ENCODE results near the gene DHRSX. TPM values are rescaled to one million over a fixed set of nuclear protein-coding genes. Genes with fewer than 3 reads are reported as not detected.
"Not testable (repeated sequence)": the region's sequence is repeated elsewhere in the genome, so short reads cannot be mapped to it uniquely, and the experiment has no call there.

The DHRSX gene
- total RNA-seq, 1 donor from 2014 or later: 25.1 TPM

GRCh38 chrX:2272337-2272736, 228.4 kb downstream of the DHRSX start:
- H3K27me3 Mint-ChIP-seq (ENCODE audit: low read depth): peaks cover 4% of the 10 kb centered on the region
- no peak for DNase-seq (ENCODE audit: low read depth, low spot score)
- H3K9me3 Mint-ChIP-seq: no peaks in the 10 kb centered on the region
- H3K4me3 Mint-ChIP-seq: no peak overlapping the region
- peaks cover 22% of the 10 kb centered on the region for H3K4me1 Mint-ChIP-seq
- no peak for TF ChIP-seq CTCF (conservative IDR thresholded peaks at IDR 0.05)
- H3K27ac Mint-ChIP-seq (ENCODE audit: unreplicated experiment): peak overlapping the region; percentile 12
- peaks cover 11% of the 10 kb centered on the region for H3K36me3 Mint-ChIP-seq (ENCODE audit: low read depth)

DNA sequence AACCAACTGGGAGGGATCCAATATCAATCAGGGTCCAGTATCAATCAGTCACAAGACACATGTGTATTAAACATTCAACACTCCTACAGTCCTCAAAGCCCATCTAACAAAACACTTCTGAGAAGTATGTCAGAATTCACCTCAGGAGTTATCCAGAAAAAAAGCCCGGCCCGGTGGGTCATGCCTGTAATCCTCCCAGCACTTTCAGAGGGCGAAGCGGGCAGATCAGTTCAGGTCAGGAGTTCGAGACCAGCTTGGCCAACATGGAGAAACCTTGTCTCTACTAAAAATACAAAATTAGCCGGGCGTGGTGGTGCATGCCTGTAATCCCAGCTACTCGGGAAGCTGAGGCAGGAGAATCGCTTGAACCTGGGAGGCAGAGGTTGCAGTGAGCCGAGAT, 229.2 kb downstream of the DHRSX start:
- not testable (repeated sequence) for H3K4me3 Mint-ChIP-seq; H3K27me3 Mint-ChIP-seq (ENCODE audit: low read depth); H3K27ac Mint-ChIP-seq (ENCODE audit: unreplicated experiment); H3K9me3 Mint-ChIP-seq; DNase-seq (ENCODE audit: low read depth, low spot score)
- H3K36me3 Mint-ChIP-seq (ENCODE audit: low read depth): peaks cover 11% of the 10 kb centered on the region
- peaks cover 22% of the 10 kb centered on the region for H3K4me1 Mint-ChIP-seq

DNA sequence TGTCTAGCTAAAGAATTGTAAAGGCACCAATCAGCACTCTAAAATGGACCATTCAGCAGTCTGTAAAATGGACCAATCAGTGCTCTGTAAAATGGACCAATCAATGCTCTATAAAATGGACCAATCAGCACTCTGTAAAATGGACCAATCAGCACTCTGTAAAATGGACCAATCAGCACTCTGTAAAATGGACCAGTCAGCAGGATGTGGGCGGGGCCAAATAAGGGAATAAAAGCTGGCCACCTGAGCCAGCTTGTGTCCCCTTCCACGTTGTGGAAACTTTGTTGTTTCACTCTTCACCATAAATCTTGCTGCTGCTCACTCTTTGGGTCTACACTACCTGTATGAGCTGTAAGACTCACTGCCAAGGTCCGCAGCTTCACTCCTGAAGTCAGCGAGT, 230.0 kb downstream of the DHRSX start:
- H3K36me3 Mint-ChIP-seq (ENCODE audit: low read depth); H3K27me3 Mint-ChIP-seq (ENCODE audit: low read depth); H3K4me3 Mint-ChIP-seq; H3K9me3 Mint-ChIP-seq; H3K27ac Mint-ChIP-seq (ENCODE audit: unreplicated experiment); DNase-seq (ENCODE audit: low read depth, low spot score): not testable (repeated sequence)
- peaks cover 22% of the 10 kb centered on the region for H3K4me1 Mint-ChIP-seq

GRCh38 chrX:2267890-2268289, 232.9 kb downstream of the DHRSX start:
- no peak for TF ChIP-seq CTCF (conservative IDR thresholded peaks at IDR 0.05)
- Mint-ChIP-seq H3K27ac (ENCODE audit: unreplicated experiment) (no peak overlapping the region), H3K4me3 (no peak overlapping the region), H3K9me3 (no peaks in the 10 kb centered on the region), H3K36me3 (ENCODE audit: low read depth) (peaks cover 8% of the 10 kb centered on the region), H3K27me3 (ENCODE audit: low read depth) (no peaks in the 10 kb centered on the region), H3K4me1 (peaks cover 22% of the 10 kb centered on the region)
- no peak for DNase-seq (ENCODE audit: low read depth, low spot score)

- Mint-ChIP-seq H3K36me3 (ENCODE audit: low read depth) (peaks cover 8% of the 10 kb centered on the region), H3K27ac (ENCODE audit: unreplicated experiment) (no peak overlapping the region), H3K4me1 (peaks cover 11% of the 10 kb centered on the region), H3K9me3 (no peaks in the 10 kb centered on the region), H3K27me3 (ENCODE audit: low read depth) (no peaks in the 10 kb centered on the region), H3K4me3 (no peak overlapping the region)
- no peak for TF ChIP-seq CTCF (conservative IDR thresholded peaks at IDR 0.05)
- no peak for DNase-seq (ENCODE audit: low read depth, low spot score)
These were observed 234.1 kb downstream of the DHRSX start for GRCh38 chrX:2266445-2267349.

DNA sequence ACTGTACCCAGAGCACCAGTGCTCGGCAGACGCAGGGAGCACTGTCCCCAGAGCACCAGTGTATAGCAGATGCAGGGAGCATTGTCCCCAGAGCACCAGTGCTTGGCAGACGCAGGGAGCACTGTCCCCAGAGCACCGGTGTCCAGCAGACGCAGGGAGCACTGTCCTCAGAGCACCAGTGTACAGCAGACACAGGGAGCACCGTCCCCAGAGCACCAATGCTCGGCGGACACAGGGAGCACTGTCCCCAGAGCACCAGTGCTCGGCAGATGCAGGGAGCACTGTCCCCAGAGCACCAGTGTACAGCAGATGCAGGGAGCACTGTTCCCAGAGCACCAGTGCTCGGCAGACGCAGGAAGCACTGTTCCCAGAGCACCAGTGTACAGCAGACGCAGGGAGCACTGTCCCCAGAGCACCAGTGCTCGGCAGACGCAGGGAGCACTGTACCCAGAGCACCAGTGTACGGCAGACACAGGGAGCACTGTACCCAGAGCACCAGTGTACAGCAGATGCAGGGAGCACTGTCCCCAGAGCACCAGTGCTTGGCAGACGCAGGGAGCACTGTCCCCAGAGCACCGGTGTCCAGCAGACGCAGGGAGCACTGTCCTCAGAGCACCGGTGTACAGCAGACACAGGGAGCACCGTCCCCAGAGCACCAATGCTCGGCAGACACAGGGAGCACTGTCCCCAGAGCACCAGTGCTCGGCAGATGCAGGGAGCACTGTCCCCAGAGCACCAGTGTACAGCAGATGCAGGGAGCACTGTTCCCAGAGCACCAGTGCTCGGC, 234.9 kb downstream of the DHRSX start:
- H3K27ac Mint-ChIP-seq (ENCODE audit: unreplicated experiment); DNase-seq (ENCODE audit: low read depth, low spot score); H3K4me3 Mint-ChIP-seq; H3K9me3 Mint-ChIP-seq; H3K27me3 Mint-ChIP-seq (ENCODE audit: low read depth); H3K36me3 Mint-ChIP-seq (ENCODE audit: low read depth); H3K4me1 Mint-ChIP-seq: not testable (repeated sequence)

Data from neural crest cell (in vitro differentiated cells).